ENCODE measurements around the gene TSPAN9.

DNA sequence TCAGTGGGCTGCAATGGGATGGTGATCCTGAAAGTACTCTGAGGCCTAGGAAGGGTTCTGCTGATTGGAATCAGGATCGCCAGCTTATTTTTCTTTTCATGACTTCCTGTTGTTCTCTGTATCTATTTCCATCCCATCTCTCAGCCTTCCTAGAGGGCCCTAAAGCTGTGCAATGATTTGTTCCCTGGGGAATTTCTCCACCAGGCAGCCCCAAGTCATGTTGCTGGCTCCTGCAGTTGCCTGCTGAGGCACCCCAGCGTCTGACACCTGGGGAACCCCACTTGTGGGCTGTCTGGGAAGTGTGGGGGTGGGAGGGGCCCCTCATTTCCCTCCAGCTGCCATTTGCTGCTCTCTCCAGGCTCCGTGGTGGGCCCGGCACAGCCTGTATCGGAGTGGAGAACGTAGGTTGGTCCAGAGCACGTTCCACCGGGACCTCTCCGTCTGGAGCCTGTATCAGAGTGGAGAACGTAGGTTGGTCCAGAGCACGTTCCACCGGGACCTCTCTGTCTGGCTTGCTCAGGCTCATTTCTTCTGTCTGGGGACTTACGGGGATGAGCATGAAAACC is 138.3 kb downstream of the TSPAN9 start:
- TF ChIP-seq EZH2 (IDR thresholded peaks at IDR 0.05; ENCODE audit: borderline replicate concordance, low read depth, low read length, poor library complexity, severe bottlenecking) (no peak), CTCF (conservative IDR thresholded peaks at IDR 0.05; ENCODE audit: low read depth, low read length) (no peak)
